SK-N-MC (cell line): ENCODE results near the gene DPEP1.

ENCODE experiments used
- EZH2 ChIP-seq: fragments of 200-600 bp; sonication (generic); IDR thresholded peaks from one replicate; pipeline ENCODE4 v1.6.1; 2017; ENCODE audit warnings: antibody characterized with exemption
- FOXP2 ChIP-seq: optimal IDR thresholded peaks from 2 replicates; pipeline ENCODE3; 2011; ENCODE audit warnings: mild to moderate bottlenecking, moderate library complexity; ENCODE audit not compliant: insufficient read depth; ENCODE audit errors: extremely low read length, control extremely low read depth
- POLR2AphosphoS5 ChIP-seq: IDR thresholded peaks from 2 replicates; pipeline ENCODE4 v1.6.1; 2012; ENCODE audit warnings: mild to moderate bottlenecking, low read depth, low read length, borderline replicate concordance

DNA sequence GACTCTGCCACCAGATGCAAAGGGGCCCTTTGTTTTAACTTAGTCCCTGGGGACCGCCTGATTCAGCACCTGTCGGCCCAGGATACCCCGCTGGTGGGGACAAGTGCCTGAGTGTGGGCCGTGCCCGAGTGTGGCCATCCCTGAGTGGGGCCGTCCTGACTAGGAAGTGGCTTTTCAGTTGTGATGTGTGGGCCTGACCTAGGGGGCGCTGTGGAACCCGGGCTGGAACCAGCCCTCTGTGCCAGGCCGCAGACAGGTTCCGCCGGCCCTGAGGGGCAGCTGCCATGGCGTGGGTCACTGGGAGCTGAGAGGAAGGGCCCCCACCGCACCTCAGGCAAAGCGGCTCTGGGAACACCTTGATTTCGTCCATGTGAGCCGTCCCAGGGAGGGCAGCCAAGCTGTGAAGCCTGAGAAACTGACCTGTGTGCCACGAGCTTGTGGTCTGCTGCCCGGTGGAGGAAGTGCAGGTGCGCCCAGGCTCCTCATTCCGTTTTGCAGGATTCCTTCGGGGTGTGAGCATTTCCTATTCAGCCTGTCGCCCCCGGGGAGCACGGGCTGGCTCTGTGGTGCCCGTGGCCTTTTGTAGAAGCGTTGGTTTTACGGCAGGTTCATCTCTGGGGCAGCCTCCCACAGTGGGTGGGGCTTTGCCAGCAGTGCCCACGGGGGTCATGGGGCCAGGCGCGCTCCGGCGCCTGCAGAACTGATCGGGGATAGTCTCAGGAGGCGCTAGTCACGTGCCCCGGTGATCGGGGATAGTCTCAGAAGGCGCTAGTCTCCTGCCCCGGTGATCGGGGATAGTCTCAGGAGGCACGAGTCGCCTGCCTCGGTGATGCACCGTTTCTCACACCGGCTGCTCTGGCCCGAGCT, 47.7 kb upstream of the DPEP1 start:
- TF ChIP-seq POLR2AphosphoS5 (peak; percentile 33; the same call in 1 of the 2 replicates), EZH2 (no peak), FOXP2 (no peak)
